Measurements from ENCODE around the gene KRTAP4-8. TPM values are rescaled to one million over a fixed set of nuclear protein-coding genes. Genes with fewer than 3 reads are reported as not detected.
"Not testable (repeated sequence)": the region's sequence is repeated elsewhere in the genome, so short reads cannot be mapped to it uniquely, and the experiment has no call there.

Gene KRTAP4-8
- total and polyA plus RNA-seq, 2 of the 13 experiments (the other 11 are each of a cell fraction or from before 2014, with no cell fraction given), result not detected

- TF ChIP-seq HMGXB3 (CRISPR knock-in tag; IDR thresholded peaks at IDR 0.05; ENCODE audit: borderline replicate concordance), result 0 out of 2 replicates have a peak, but pooled peaks have one; percentile 41
- peak; percentile 14; the same call in 1 of the 2 replicates for TF ChIP-seq ATF7 (IDR thresholded peaks at IDR 0.05)
- TF ChIP-seq ATF7 (CRISPR knock-in tag; IDR thresholded peaks at IDR 0.05); HNF4G (CRISPR knock-in tag; IDR thresholded peaks at IDR 0.05; ENCODE audit: borderline replicate concordance, low read depth): not testable (repeated sequence)
- TF ChIP-seq KLF16 (CRISPR knock-in tag; IDR thresholded peaks at IDR 0.05), result peak in 1 of 2 experiments; percentile 38; a peak in 1 of 4 replicates
- TF ChIP-seq SALL1 (CRISPR knock-in tag; IDR thresholded peaks at IDR 0.05), result peak; percentile 54; the same call in 1 of the 2 replicates
- 0 out of 2 replicates have a peak, but pooled peaks have one; percentile 3 for TF ChIP-seq BHLHE40 (IDR thresholded peaks at IDR 0.05; ENCODE audit: low read length)
- peak; percentile 49 for TF ChIP-seq HNF4G (IDR thresholded peaks at IDR 0.05; ENCODE audit: borderline replicate concordance, low read depth, low read length)
- TF ChIP-seq AHDC1 (CRISPR knock-in tag; IDR thresholded peaks at IDR 0.05; ENCODE audit: borderline replicate concordance), result peak; percentile 88; the same call in 1 of the 2 replicates
- TF ChIP-seq MEF2D (CRISPR knock-in tag; IDR thresholded peaks at IDR 0.05), result peak; percentile 13; the same call in 1 of the 2 replicates
- TF ChIP-seq MAFF (IDR thresholded peaks at IDR 0.05; ENCODE audit: low read depth, low read length), result 0 out of 2 replicates have a peak, but pooled peaks have one; percentile 23
- peak; percentile 82 for TF ChIP-seq PITX1 (CRISPR knock-in tag; IDR thresholded peaks at IDR 0.05)
- TF ChIP-seq FOSL1 (CRISPR knock-in tag; IDR thresholded peaks at IDR 0.05; ENCODE audit: borderline replicate concordance), result peak; percentile 81; the same call in 1 of the 2 replicates
- peak; percentile 87 for TF ChIP-seq PAXIP1 (CRISPR knock-in tag; conservative IDR thresholded peaks at IDR 0.05)
- TF ChIP-seq HDAC2 (CRISPR knock-in tag; IDR thresholded peaks at IDR 0.05), result peak; percentile 65; the same call in 1 of the 2 replicates
Measured at GRCh38 chr17:41059276-41060051, 38.5 kb downstream of the KRTAP4-8 start (continued).

All from HepG2 (cell line).